Stimulated activated CD8-positive, alpha-beta memory T cell treated with anti-CD3 and anti-CD28 coated beads, Interleukin-2, amount 100 ng/mL, for 48 hours (primary cell): Measurements from ENCODE around the gene ATRNL1.
"Not testable (repeated sequence)": the region's sequence is repeated elsewhere in the genome, so short reads cannot be mapped to it uniquely, and the experiment has no call there.

Source experiments
- DNase-seq, 2 donors: peaks; one replicate each; pipeline ENCODE4 v3.0.0-alpha.2; 2020; ENCODE audit warnings: low read depth in 2 of 2

The ATRNL1 gene

DNA sequence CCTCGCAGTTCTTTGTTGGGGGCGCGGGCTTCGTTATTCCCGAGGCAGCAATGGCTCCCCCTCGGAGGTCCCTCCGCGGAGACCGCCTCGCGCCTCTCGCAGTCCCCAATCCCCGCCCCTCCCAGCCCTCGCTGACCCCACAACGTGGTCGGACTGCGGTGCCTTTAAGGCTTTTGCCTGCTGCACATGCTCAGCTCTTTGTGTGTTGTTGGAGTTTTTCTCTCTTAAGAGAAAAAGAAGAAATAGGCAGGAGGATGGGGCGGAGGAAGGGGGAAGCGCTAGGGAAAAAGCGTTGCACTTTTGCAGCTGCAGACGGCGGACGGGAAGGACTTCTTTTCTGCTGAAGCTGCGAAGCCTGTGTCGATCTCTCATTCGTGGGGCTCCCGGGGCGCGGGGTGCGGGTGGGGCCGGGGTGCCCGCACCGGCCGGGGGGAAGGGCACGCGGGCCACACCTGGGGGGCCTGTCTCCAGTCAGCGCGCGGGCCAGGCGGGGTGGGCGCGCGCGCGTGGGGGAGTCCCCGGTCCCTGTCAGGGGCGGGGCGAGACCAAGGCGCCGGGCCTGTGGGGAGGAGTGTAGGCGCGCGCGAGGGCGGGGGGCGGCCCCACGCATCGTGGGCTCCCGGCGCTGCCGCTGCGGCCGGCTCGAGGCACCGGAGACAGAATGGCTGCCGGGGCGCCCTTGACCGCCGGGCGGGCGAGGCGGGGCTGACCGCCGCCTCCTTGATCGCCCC is 445 bp upstream of the ATRNL1 start:
- peak in 1 of 2 donors; percentile 5 for DNase-seq

GRCh38 chr10:115093776-115094408 is 727 bp downstream of the ATRNL1 start:
- DNase-seq: peak in 1 of 2 donors; percentile 0

DNA sequence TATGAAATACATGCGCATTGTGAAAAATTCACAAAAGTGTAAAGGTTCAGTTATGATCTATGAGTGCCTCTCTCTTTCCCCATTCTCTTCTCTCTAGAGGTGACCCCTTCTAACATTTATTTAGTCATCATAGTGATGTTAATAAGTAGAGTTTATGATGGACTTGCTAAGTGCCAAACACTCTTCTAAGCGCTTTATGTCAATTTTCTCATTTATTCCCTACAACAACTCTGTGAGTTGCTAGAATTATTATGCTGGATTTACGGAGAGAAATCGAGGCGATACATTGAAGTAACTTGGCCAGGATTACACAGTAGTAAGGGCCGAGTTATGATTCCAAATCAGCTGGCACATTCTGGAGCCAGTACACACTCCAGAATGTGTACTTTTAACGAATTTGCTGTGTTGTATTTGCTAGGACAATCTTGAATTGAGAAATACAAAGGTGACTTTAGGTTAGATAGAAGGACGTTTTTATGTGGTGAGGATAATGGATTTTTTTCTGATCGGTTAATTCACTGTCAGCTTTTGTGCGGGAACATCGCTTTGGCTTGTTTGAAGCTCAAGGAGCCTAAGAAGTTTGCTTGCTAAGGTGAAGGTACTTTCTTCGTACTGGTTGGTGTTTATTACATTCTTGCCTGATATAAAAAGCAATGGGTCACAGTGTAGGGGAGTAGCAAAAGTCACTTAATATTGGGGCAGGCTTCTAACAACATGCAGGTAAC is 1.4 kb downstream of the ATRNL1 start:
- DNase-seq: no peak

- DNase-seq: no peak
Observed at GRCh38 chr10:115095758-115096157, 2.6 kb downstream of the ATRNL1 start.

DNA sequence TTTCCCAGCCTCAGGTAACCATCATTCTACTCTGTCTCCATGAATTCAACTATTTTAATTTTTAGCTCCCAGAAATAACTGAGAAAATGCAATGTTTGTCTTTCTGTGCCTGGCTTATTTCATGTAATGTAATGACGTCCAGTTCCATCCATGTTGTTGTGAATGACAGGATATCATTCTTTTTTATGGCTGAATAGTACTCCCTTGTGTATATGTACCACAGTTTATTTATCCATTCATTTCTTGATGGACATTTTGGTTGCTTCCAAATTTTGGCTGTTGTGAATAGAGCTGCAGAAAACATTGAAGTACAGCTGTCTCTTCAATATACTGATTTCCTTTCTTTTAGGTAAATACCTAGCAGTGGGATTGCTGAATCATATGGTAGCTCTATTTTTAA is 10.5 kb downstream of the ATRNL1 start:
- no peak for DNase-seq

GRCh38 chr10:115105411-115105810 is 12.2 kb downstream of the ATRNL1 start:
- DNase-seq: not testable (repeated sequence)

GRCh38 chr10:115107830-115108229 is 14.7 kb downstream of the ATRNL1 start:
- no peak for DNase-seq

DNA sequence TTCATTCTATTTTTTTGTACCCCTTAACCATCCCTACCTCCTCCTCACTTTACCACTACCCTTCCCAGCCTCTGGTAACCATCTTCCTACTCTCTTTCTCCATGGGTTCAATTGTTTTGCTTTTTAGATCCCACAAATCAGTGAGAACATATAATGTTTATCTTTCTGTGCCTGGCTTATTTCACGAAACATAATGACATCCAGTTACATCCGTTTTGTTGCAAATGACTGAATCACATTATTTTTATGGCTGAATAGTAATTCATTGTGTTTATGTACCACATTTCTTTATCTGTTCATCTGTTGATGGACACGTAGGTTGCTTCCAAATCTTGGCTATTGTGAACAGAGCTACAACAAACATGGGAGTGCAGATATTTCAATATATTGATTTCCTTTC is 24.1 kb downstream of the ATRNL1 start:
- no peak for DNase-seq

DNA sequence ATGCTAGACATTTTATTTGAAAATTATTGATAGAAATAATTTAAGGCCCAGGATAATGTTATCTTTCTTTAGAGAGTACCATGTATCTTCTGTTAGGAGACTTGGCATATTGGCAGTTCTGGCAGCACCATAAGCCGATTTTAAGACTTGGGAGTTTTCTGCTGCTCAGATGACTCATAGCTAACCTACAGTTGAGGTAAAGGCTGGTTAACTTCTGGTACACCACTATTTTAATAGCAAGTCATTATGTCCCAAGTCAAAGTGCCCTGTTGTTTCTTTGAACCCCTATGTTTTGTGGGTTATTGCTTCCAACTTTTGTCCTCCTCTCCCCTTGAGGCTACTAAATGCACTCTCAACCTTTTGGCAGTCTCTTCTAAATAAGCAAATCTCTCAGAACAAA is 25.2 kb downstream of the ATRNL1 start:
- DNase-seq: no peak

DNA sequence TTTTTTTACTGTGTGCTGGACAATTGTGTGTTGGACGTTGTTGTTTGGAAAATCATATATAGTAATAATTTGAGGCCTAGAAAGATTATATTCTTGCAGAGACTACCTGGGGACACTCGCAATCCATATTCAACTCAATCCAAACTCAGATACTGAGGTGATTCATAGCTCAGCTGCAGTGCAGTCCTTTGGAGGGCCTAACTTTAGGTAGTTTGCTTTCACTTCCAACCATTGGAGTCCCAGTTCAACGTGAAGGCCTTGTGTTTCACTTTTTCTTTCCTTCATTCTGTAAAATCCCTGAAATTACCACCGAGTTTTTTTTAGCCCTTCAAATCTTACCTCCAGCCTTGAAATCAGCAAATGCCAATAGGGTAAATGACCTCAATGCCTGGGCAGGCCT is 32.3 kb downstream of the ATRNL1 start:
- DNase-seq: no peak

GRCh38 chr10:115129752-115130151 is 36.6 kb downstream of the ATRNL1 start:
- DNase-seq: no peak

DNA sequence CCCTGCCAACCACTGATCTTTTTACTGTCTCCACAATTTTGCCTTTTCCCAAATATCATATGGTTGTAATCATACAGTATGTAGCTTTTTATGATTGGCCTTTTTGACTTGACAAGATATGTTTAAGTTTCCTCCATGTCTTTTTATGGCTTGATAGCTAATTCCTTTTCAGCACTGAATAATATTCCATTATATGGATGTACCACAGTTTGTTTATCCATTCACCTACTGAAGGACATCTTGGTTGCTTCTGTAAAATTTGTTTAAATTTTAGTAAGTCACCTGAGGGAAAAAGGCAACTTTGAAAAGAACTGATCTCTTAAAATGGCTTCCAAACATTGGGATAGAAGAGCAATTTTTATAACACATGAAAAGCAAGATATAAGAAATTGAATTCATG is 43.5 kb downstream of the ATRNL1 start:
- no peak for DNase-seq

GRCh38 chr10:115141254-115141653 is 48.1 kb downstream of the ATRNL1 start:
- no peak for DNase-seq

DNA sequence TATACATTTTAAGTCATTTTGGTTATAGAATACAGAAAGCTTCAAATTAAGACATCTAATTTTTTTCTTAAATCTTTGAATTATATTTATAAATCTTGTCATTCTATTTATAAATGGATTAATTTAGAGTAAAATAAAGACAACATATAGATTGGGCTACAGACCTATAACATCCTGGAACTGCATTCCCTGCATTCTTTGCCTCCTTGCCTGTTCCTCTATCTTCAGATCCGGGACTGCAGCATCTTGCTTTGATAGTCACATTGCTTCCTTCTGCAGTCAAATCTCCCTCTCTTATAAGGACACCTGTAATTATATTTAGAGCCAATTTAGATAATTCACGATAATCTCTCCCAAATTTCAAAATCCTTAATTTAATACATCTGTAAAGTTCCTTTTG is 64.2 kb downstream of the ATRNL1 start:
- no peak for DNase-seq

DNA sequence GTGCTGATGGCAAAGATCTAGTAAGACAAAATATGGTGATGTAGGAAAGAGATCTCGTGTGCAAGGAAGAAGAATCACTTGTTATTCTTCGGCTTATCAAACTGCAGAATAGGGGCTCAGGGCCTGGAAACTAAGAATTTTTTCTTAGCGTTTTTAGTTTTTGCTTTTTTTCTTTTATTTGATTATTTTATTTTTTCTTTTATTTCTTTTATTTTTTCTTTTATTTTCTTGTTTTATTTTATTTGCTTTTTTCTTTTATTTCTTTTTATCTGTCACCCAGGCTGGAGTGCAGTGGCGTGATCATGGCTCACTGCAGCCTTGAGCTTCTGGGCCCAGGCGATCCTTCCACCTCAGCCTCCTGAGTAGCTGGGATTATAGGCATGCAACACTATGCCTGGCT is 70.0 kb downstream of the ATRNL1 start:
- DNase-seq: no peak

DNA sequence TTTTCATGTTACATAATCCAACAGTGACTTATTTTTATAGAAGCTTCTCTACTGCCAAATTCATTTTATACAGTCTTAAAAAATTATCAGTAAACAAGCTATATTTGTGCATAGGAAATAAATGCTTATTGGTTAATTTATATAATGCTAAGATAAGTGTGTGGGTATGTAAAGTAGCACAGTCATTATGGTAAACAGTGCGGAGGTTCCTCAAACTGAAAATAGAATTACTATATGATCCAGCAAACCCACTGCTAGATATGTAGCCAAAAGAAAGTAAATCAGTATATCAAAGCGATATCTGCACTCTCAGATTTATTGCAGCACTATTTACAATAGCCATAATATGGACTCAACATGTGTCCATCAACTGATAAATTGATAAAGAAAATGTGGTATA is 71.1 kb downstream of the ATRNL1 start:
- no peak for DNase-seq

- no peak for DNase-seq
Observed at GRCh38 chr10:115167751-115168150, 74.6 kb downstream of the ATRNL1 start.

- DNase-seq: no peak
Observed at GRCh38 chr10:115171392-115171960, 78.3 kb downstream of the ATRNL1 start.

DNA sequence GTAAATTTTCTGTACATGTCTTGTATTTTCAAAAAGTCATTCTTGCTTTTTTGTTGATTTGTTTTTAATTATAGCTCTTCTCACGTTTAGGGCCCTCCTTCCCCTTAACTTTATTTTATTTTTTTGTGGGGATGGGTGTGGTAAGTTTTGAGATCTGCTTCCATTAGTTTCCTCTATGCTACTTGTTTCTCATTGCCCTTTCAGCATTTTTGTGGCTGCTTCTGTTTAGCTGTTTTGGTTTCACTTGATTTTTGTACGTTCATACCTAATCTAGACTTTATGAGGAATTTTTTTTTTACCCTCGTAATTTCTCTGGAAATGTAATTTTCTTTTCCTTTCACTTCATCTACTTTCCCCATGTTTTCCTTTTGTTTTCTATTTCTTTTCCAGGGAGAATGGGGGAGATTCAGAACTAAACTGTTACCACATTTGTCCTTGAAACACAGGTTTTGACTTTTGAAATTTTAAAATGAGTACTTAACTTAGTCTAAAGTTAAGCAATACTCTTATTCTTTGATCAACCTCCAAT is 80.8 kb downstream of the ATRNL1 start:
- DNase-seq: no peak

DNA sequence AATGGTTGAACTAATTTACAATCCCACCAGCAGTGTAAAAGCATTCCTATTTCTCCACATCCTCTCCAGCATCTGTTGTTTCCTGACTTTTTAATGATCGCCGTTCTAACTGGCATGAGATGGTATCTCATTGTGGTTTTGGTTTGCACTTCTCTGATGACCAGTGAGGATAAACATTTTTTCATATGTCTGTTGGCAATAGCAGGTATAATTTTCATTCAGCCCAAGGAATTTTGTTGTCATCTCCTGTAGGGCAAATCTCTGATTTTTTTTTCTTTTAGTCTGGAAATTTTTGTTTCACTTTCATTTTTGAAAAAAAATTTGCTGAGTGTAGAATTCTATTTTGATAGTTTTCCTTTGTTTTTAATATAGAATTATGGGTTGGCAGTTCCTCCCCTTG is 114.1 kb downstream of the ATRNL1 start:
- DNase-seq: not testable (repeated sequence)

DNA sequence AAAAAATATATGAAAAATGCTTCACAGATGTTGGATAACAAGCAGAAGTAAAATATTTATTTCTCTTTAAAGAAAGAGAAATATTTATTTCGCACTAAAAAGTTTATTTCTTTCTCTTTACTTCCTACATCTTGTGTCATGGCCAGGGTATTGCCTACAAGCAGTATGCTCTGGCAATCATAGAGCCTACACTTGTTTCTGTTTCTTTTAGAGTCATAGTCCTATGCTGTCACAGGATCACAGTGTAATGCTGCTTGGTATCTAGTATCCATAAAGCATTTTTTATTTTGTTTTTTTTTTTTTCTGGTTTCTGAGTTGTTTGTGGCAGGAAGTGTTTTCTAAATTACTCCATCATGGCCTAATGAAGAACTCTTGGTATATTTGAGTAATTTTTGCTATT is 116.0 kb downstream of the ATRNL1 start:
- no peak for DNase-seq

GRCh38 chr10:115214829-115215228 is 121.7 kb downstream of the ATRNL1 start:
- DNase-seq: no peak
